DOHH2 (cell line): ENCODE results near the gene GNB4.

Source experiments
- H3F3A ChIP-seq: fragments of 200-600 bp; sonication (generic), shearing (Covaris generic); 2 replicates; pipeline ENCODE4 v1.6.0; 2016; ENCODE audit warnings: antibody characterized with exemption, mild to moderate bottlenecking; ENCODE audit not compliant: control insufficient read depth, insufficient read depth
- H3K27ac ChIP-seq: fragments of 200-600 bp; sonication (generic); 2 replicates; pipeline ENCODE4 v1.5.1; 2014; ENCODE audit warnings: low read depth, mild to moderate bottlenecking, low read length, moderate library complexity
- H3K27me3 ChIP-seq: fragments of 200-600 bp; sonication (generic); 2 replicates; pipeline ENCODE4 v1.6.1; 2014; ENCODE audit warnings: mild to moderate bottlenecking, low read length, mixed read lengths; ENCODE audit not compliant: control insufficient read depth
- H3K36me3 ChIP-seq: fragments of 200-600 bp; sonication (generic); 2 replicates; pipeline ENCODE4 v1.6.1; 2014; ENCODE audit warnings: mild to moderate bottlenecking, low read length, moderate library complexity, mixed read lengths; ENCODE audit not compliant: control insufficient read depth
- H3K4me1 ChIP-seq: fragments of 200-600 bp; sonication (generic); 2 replicates; pipeline ENCODE4 v1.6.1; 2014; ENCODE audit warnings: mild to moderate bottlenecking, low read length, mixed read lengths; ENCODE audit not compliant: control insufficient read depth
- H3K4me2 ChIP-seq: fragments of 200-600 bp; sonication (generic); 2 replicates; pipeline ENCODE4 v1.6.0; 2014; ENCODE audit warnings: mild to moderate bottlenecking, low read length, moderate library complexity
- H3K4me3 ChIP-seq: fragments of 200-600 bp; sonication (generic); 2 replicates; pipeline ENCODE4 v1.5.1; 2014; ENCODE audit warnings: mild to moderate bottlenecking, low read length, mixed read lengths
- H3K79me2 ChIP-seq: fragments of 200-600 bp; sonication (generic); 2 replicates; pipeline ENCODE4 v1.6.1; 2014; ENCODE audit warnings: mild to moderate bottlenecking, low read length, mixed read lengths; ENCODE audit not compliant: control insufficient read depth
- H3K9me2 ChIP-seq: fragments of 200-600 bp; sonication (generic); replicated peaks from 2 replicates; pipeline ENCODE4 v1.6.1; 2014; ENCODE audit warnings: mild to moderate bottlenecking, low read length, mixed read lengths; ENCODE audit not compliant: control insufficient read depth
- H3K9me3 ChIP-seq: fragments of 200-600 bp; sonication (generic); 2 replicates; pipeline ENCODE4 v1.6.1; 2014; ENCODE audit warnings: antibody characterized with exemption, low read length, mixed read lengths; ENCODE audit not compliant: control insufficient read depth, insufficient read depth
- H4K20me1 ChIP-seq: fragments of 200-600 bp; sonication (generic); 2 replicates; pipeline ENCODE4 v1.6.0; 2014; ENCODE audit warnings: low read depth, mild to moderate bottlenecking, antibody characterized with exemption, low read length, moderate library complexity; ENCODE audit not compliant: control insufficient read depth, insufficient read depth
- EZH2phosphoT487 ChIP-seq: fragments of 200-600 bp; sonication (generic); IDR thresholded peaks from 2 replicates; pipeline ENCODE4 v1.6.1; 2017; ENCODE audit warnings: borderline replicate concordance, mild to moderate bottlenecking, antibody characterized with exemption, low read length, moderate library complexity, mixed read lengths
- TF ChIP-seq, protein P1 (sequence below): fragments of 200-600 bp; sonication (generic); IDR thresholded peaks from one replicate; pipeline ENCODE4 v1.5.1; 2014; ENCODE audit warnings: antibody characterized with exemption, mild to moderate bottlenecking, low read depth, low read length; ENCODE audit not compliant: poor library complexity, severe bottlenecking

The GNB4 gene

DNA sequence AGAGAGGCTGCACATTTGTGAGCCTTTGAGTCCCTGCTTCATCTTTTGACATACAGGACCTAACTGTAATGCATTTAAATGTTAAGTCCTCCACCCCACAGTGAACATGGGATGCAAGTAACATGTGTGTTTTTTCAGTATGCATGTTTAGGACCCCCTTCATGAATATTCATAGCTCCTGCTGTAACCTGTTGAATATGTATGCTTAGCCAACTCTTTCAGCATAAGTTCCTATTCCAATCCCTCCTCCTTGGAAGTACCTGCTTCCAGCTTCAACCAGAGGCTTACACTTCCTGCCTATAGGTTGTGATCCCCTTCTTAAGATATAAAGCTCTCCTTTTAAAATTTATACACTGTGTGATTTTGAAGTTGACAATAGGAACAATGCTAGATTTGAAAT, 36.9 kb upstream of the GNB4 start:
- H3K4me3 ChIP-seq = no peak overlapping the region
- H3K79me2 ChIP-seq = no peaks in the 10 kb centered on the region
- no peak overlapping the region for H3K4me2 ChIP-seq
- no peaks in the 10 kb centered on the region for H3K36me3 ChIP-seq
- H3K9me3 ChIP-seq = peaks cover 10% of the 10 kb centered on the region; the same call in 1 of the 2 replicates
- H3K4me1 ChIP-seq = no peaks in the 10 kb centered on the region
- no peaks in the 10 kb centered on the region for H3K9me2 ChIP-seq
- no peaks in the 10 kb centered on the region for H3F3A ChIP-seq
- H4K20me1 ChIP-seq = no peaks in the 10 kb centered on the region
- H3K27ac ChIP-seq = no peak overlapping the region
- TF ChIP-seq EZH2phosphoT487 = no peak
- TF ChIP-seq, protein P1, sequence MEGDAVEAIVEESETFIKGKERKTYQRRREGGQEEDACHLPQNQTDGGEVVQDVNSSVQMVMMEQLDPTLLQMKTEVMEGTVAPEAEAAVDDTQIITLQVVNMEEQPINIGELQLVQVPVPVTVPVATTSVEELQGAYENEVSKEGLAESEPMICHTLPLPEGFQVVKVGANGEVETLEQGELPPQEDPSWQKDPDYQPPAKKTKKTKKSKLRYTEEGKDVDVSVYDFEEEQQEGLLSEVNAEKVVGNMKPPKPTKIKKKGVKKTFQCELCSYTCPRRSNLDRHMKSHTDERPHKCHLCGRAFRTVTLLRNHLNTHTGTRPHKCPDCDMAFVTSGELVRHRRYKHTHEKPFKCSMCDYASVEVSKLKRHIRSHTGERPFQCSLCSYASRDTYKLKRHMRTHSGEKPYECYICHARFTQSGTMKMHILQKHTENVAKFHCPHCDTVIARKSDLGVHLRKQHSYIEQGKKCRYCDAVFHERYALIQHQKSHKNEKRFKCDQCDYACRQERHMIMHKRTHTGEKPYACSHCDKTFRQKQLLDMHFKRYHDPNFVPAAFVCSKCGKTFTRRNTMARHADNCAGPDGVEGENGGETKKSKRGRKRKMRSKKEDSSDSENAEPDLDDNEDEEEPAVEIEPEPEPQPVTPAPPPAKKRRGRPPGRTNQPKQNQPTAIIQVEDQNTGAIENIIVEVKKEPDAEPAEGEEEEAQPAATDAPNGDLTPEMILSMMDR = no peak
- H3K27me3 ChIP-seq = no peaks in the 10 kb centered on the region

DNA sequence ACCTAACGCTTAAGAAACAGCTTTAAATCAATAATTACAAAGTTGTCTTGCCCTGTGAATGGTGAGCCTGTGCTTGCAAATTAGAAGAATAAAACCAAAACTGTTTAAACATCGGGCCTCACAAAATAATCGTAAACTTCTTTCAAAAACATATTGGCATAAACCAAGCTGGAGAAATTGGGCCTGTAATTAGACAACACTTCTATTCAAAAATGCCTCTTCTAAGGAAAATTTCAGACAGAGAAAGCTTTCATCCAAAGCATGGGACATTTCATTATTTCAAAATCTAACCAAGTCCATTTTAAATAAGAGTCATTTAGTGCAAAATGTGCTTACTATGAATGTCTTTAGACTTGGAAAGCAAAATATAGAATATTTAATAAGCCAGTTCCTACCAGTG, 35.5 kb upstream of the GNB4 start:
- TF ChIP-seq, protein P1 = no peak
- TF ChIP-seq EZH2phosphoT487 = no peak
- H3K9me2 ChIP-seq = no peaks in the 10 kb centered on the region
- no peaks in the 10 kb centered on the region for H3F3A ChIP-seq
- no peaks in the 10 kb centered on the region for H3K4me1 ChIP-seq
- no peak overlapping the region for H3K4me2 ChIP-seq
- H3K4me3 ChIP-seq = no peak overlapping the region
- no peaks in the 10 kb centered on the region for H3K36me3 ChIP-seq
- no peaks in the 10 kb centered on the region for H4K20me1 ChIP-seq
- H3K9me3 ChIP-seq = no peaks in the 10 kb centered on the region
- H3K79me2 ChIP-seq = no peaks in the 10 kb centered on the region
- H3K27ac ChIP-seq = no peak overlapping the region
- H3K27me3 ChIP-seq = no peaks in the 10 kb centered on the region

DNA sequence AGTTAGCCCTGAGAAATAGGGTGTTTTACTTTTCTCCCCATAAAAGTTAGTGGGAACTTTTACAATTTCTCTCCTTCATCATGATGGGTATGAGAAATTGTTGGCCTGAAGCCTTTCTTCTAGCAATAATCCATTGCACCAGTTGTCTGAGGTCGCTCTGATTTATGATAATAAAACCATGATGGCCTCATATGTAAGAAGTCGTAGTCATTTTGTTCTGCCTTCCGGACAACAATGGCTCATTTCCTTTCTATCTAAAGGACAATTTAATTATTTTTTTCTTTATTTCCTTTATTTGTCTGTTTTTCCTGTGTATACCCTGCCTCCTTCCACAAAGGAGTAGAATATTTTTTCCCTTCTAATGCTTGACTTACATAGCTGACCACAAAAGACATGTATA, 31.6 kb upstream of the GNB4 start:
- no peaks in the 10 kb centered on the region for H4K20me1 ChIP-seq
- H3K79me2 ChIP-seq = no peaks in the 10 kb centered on the region
- H3K4me2 ChIP-seq = no peak overlapping the region
- H3K27ac ChIP-seq = no peak overlapping the region
- H3K27me3 ChIP-seq = no peaks in the 10 kb centered on the region
- H3K4me1 ChIP-seq = no peaks in the 10 kb centered on the region
- H3K9me2 ChIP-seq = no peaks in the 10 kb centered on the region
- TF ChIP-seq EZH2phosphoT487 = no peak
- TF ChIP-seq, protein P1 = no peak
- H3K36me3 ChIP-seq = no peaks in the 10 kb centered on the region
- H3F3A ChIP-seq = no peaks in the 10 kb centered on the region
- H3K4me3 ChIP-seq = no peak overlapping the region
- H3K9me3 ChIP-seq = no peaks in the 10 kb centered on the region

DNA sequence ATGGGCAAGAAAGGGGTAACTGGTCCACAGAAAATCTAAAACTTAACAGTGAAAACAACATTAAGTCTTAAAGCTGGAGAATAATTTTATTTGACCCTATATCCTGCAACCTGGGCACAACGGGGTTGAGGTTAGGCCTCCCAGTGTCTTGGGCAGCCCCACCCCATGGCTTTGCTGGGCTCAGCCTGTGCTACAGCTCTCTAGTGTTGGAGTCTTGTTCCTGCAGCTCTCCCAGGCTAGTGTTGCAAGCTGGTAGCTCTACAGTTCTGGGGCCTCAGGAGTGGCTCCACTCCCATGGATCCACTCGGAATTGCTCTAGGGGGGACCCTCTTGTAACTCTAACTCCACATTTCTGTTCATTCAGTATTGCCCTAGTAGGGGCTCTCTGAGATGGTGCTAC, 24.9 kb upstream of the GNB4 start:
- Histone ChIP-seq H4K20me1 (no peaks in the 10 kb centered on the region), H3K4me1 (peaks cover 20% of the 10 kb centered on the region), H3K4me3 (no peak overlapping the region), H3F3A (no peaks in the 10 kb centered on the region), H3K9me2 (no peaks in the 10 kb centered on the region), H3K27ac (no peak overlapping the region), H3K36me3 (no peaks in the 10 kb centered on the region), H3K79me2 (no peaks in the 10 kb centered on the region), H3K9me3 (no peaks in the 10 kb centered on the region), H3K27me3 (no peaks in the 10 kb centered on the region), H3K4me2 (no peak overlapping the region)
- TF ChIP-seq EZH2phosphoT487 = no peak
- TF ChIP-seq, protein P1 = no peak
